Activated CD8-positive, alpha-beta memory T cell treated with anti-CD3 and anti-CD28 coated beads for 1 hour (primary cell): ENCODE results near the gene LMBRD1.
"Not testable (repeated sequence)": the region's sequence is repeated elsewhere in the genome, so short reads cannot be mapped to it uniquely, and the experiment has no call there.

ENCODE experiments used
- DNase-seq, 2 donors: peaks; one replicate each; pipeline ENCODE4 v3.0.0-alpha.2; 2020; ENCODE audit warnings: low read depth in 1 of 2; ENCODE audit errors: extremely low read depth in 1 of 2

The LMBRD1 gene

GRCh38 chr6:69798796-69799195 lies 2.0 kb upstream of the LMBRD1 start:
- not testable (repeated sequence) for DNase-seq

GRCh38 chr6:69796073-69796641 lies 653 bp downstream of the LMBRD1 start:
- DNase-seq: peak in 1 of 2 donors; percentile 11

GRCh38 chr6:69795469-69796072 lies 1.2 kb downstream of the LMBRD1 start:
- no peak for DNase-seq

- DNase-seq: no peak
Measured at GRCh38 chr6:69792292-69792691, 4.5 kb downstream of the LMBRD1 start.

GRCh38 chr6:69791065-69791471 lies 5.7 kb downstream of the LMBRD1 start:
- DNase-seq: no peak

- DNase-seq: no peak
Measured at GRCh38 chr6:69790629-69791028, 6.2 kb downstream of the LMBRD1 start.

- DNase-seq: no peak
Measured at GRCh38 chr6:69789578-69789977, 7.2 kb downstream of the LMBRD1 start.

GRCh38 chr6:69787436-69787835 lies 9.4 kb downstream of the LMBRD1 start:
- DNase-seq: not testable (repeated sequence)

GRCh38 chr6:69785697-69786096 lies 11.1 kb downstream of the LMBRD1 start:
- DNase-seq: no peak

- no peak for DNase-seq
Measured at GRCh38 chr6:69784595-69785377, 12.0 kb downstream of the LMBRD1 start.

- no peak for DNase-seq
Measured at GRCh38 chr6:69783108-69783507, 13.7 kb downstream of the LMBRD1 start.

- no peak for DNase-seq
Measured at GRCh38 chr6:69780585-69781178, 16.1 kb downstream of the LMBRD1 start.

GRCh38 chr6:69775941-69776340 lies 20.9 kb downstream of the LMBRD1 start:
- DNase-seq: no peak

- no peak for DNase-seq
Measured at GRCh38 chr6:69775585-69775849, 21.3 kb downstream of the LMBRD1 start.

GRCh38 chr6:69774740-69775584 lies 21.8 kb downstream of the LMBRD1 start:
- no peak for DNase-seq

- no peak for DNase-seq
Measured at GRCh38 chr6:69771158-69771906, 25.5 kb downstream of the LMBRD1 start.

GRCh38 chr6:69768664-69769063 lies 28.1 kb downstream of the LMBRD1 start:
- no peak for DNase-seq

GRCh38 chr6:69763763-69764162 lies 33.0 kb downstream of the LMBRD1 start:
- DNase-seq: no peak

GRCh38 chr6:69761853-69762252 lies 35.0 kb downstream of the LMBRD1 start:
- DNase-seq: no peak

- DNase-seq: no peak
Measured at GRCh38 chr6:69758214-69758613, 38.6 kb downstream of the LMBRD1 start.
